ENCODE data around the gene CDH24.

GRCh38 chr14:23056145-23056955 is 970 bp downstream of the CDH24 start:
- TF ChIP-seq CTCF (IDR thresholded peaks at IDR 0.05; ENCODE audit: extremely low read depth in 1 of 2, insufficient read depth in 1 of 2, low read depth in 1 of 2, low read length in 2 of 2) (peak; percentile 87 to 89), EZH2 (IDR thresholded peaks at IDR 0.05; ENCODE audit: borderline replicate concordance, low read depth, low read length, severe bottlenecking) (no peak), FOS (IDR thresholded peaks at IDR 0.05; ENCODE audit: borderline replicate concordance, insufficient read depth, low read length) (no peak), POLR2AphosphoS5 (IDR thresholded peaks at IDR 0.05; ENCODE audit: insufficient read depth, low read depth, low read length) (no peak), POLR2A (IDR thresholded peaks at IDR 0.05; ENCODE audit: low read depth, low read length) (no peak)
